Measurements from ENCODE around the gene ATXN1.

The ATXN1 gene

DNA sequence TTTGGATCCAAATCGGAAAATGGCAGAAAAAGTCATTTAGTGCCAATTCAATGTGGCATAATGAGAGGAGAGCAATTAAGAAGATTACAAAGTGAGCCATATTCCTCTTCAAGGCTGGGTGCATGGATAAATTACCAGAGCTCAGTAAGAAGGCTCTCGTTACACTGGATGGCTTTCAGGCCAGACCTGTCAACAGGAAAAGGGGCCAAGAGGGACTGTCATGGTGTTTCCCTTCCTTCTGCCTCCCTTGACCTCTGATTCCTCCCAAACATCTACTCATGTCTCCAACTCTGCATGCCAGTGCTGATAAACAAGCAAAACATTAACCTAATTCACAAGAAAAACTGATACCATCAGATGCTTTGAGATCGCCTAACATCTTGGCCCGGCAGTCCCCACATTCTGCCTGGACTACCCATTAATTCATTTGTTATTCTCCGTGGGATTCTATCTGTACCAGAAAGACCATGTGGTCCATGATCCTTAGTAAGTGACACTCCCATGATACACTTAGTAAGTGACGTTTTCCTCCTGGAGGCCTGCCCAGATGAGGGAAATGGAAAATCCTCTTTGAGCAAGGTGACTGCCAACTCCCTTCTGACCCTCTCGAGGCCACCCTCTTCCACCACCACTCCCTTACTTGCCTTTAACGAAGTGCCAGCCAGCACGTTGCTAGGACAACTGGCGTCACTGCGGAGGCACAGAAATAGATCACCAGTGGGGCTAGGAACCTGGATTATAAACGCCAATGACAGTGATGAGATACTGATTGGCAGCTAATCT, 283.7 kb downstream of the ATXN1 start:
- Histone ChIP-seq H2AFZ (ENCODE audit: low read length) (no peak overlapping the region), H2BK120ac (ENCODE audit: low read depth, low read length) (no peak overlapping the region), H3K23ac (ENCODE audit: low read depth, low read length, poor library complexity) (no peak overlapping the region), H4K91ac (ENCODE audit: low read depth, low read length, poor library complexity) (no peak overlapping the region), H2AK5ac (ENCODE audit: low read depth, low read length) (no peak overlapping the region), H3K9ac (ENCODE audit: low read depth, low read length, poor library complexity) (no peak overlapping the region), H3K36me3 (replicated peaks in 1 of 2; ENCODE audit: control insufficient read depth in 2 of 2, insufficient read depth in 2 of 2, low read length in 2 of 2) (no peaks in the 10 kb centered on the region), H2BK15ac (ENCODE audit: low read length) (no peak overlapping the region), H2BK12ac (ENCODE audit: low read length) (no peak overlapping the region), H3K14ac (ENCODE audit: low read length) (no peak overlapping the region), H3K27me3 (ENCODE audit: control insufficient read depth in 3 of 3, insufficient read depth in 3 of 3, low read depth in 1 of 3, low read length in 3 of 3) (no peaks in the 10 kb centered on the region), H4K8ac (ENCODE audit: low read depth, low read length) (no peak overlapping the region), H2BK5ac (ENCODE audit: low read length) (no peak overlapping the region), H3K79me1 (ENCODE audit: low read depth, low read length) (no peaks in the 10 kb centered on the region), H3K9me3 (replicated peaks in 1 of 2; ENCODE audit: control insufficient read depth in 2 of 2, insufficient read depth in 1 of 2, low read depth in 1 of 2, low read length in 2 of 2) (peaks cover 0 to 3% of the 10 kb centered on the region in 2 donors), H3K18ac (ENCODE audit: low read length) (no peak overlapping the region), H3K4me2 (ENCODE audit: insufficient read depth, low read length, poor library complexity, severe bottlenecking) (no peak overlapping the region), H3K27ac (replicated peaks; ENCODE audit: low read length) (no peak overlapping the region), H3K4me1 (ENCODE audit: control insufficient read depth in 2 of 2, insufficient read depth in 1 of 2, low read depth in 1 of 2, low read length in 2 of 2) (peaks cover 0 to 2% of the 10 kb centered on the region in 2 donors), H3K4ac (ENCODE audit: low read length) (no peak overlapping the region), H3K4me3 (ENCODE audit: low read length in 2 of 2) (no peak overlapping the region)
- DNase-seq (ENCODE audit: low spot score) = no peak
- no CpG with 5 or more reads among the region's 12 CpGs for WGBS, 2 donors (ENCODE audit: extremely low coverage in 2 of 2, insufficient read length in 2 of 2, insufficient replicate concordance in 1 of 2)

DNA sequence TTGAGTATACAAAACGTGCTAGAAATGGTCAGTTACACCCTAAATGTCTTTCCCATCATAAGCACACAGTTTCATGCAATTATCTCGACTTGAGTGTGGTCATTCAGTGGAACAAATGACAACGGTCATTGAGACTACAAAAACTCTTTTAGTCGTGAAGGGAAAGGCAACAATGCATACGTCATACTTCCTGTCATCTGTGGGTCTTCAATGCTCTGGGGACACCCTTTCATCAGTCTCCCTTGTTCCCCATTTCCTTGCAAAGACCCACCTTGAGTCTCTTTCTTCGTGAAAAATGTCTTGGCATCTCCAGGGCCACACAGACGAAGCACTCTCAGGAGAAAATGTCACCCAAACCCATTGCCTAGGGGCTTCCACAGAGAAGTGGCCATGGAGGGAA, 284.4 kb downstream of the ATXN1 start:
- Histone ChIP-seq H3K4ac (ENCODE audit: low read length) (no peak overlapping the region), H2BK12ac (ENCODE audit: low read length) (no peak overlapping the region), H2AK5ac (ENCODE audit: low read depth, low read length) (no peak overlapping the region), H3K27me3 (ENCODE audit: control insufficient read depth in 3 of 3, insufficient read depth in 3 of 3, low read depth in 1 of 3, low read length in 3 of 3) (no peaks in the 10 kb centered on the region), H2BK120ac (ENCODE audit: low read depth, low read length) (no peak overlapping the region), H3K36me3 (replicated peaks in 1 of 2; ENCODE audit: control insufficient read depth in 2 of 2, insufficient read depth in 2 of 2, low read length in 2 of 2) (no peaks in the 10 kb centered on the region), H3K4me1 (ENCODE audit: control insufficient read depth in 2 of 2, insufficient read depth in 1 of 2, low read depth in 1 of 2, low read length in 2 of 2) (no peaks in the 10 kb centered on the region), H2BK5ac (ENCODE audit: low read length) (no peak overlapping the region), H3K18ac (ENCODE audit: low read length) (no peak overlapping the region), H3K4me3 (ENCODE audit: low read length in 2 of 2) (no peak overlapping the region), H2BK15ac (ENCODE audit: low read length) (no peak overlapping the region), H3K9me3 (replicated peaks in 1 of 2; ENCODE audit: control insufficient read depth in 2 of 2, insufficient read depth in 1 of 2, low read depth in 1 of 2, low read length in 2 of 2) (peaks cover 0 to 3% of the 10 kb centered on the region in 2 donors), H2AFZ (ENCODE audit: low read length) (no peak overlapping the region), H3K23ac (ENCODE audit: low read depth, low read length, poor library complexity) (no peak overlapping the region), H4K91ac (ENCODE audit: low read depth, low read length, poor library complexity) (no peak overlapping the region), H3K9ac (ENCODE audit: low read depth, low read length, poor library complexity) (no peak overlapping the region), H3K14ac (ENCODE audit: low read length) (no peak overlapping the region), H3K27ac (replicated peaks; ENCODE audit: low read length) (no peak overlapping the region), H4K8ac (ENCODE audit: low read depth, low read length) (no peak overlapping the region), H3K4me2 (ENCODE audit: insufficient read depth, low read length, poor library complexity, severe bottlenecking) (no peak overlapping the region), H3K79me1 (ENCODE audit: low read depth, low read length) (no peaks in the 10 kb centered on the region)
- WGBS, 2 donors (ENCODE audit: extremely low coverage in 2 of 2, insufficient read length in 2 of 2, insufficient replicate concordance in 1 of 2) = no CpG with 5 or more reads among the region's 7 CpGs
- no peak for DNase-seq (ENCODE audit: low spot score)

DNA sequence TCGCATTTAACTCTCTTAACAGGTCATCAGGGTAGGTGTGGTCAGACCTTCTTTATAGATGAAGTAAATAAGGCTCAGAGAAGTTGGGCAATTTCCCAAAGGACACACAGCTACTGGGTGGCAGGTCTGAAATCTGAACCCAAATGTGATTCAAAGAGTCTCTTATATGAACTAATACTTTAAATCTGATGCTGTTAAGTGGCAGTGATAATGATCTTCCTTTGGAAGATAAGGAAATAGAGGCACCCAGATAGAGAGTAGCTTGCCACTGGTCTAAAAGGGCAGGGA, 285.8 kb downstream of the ATXN1 start:
- Histone ChIP-seq H3K4me2 (ENCODE audit: insufficient read depth, low read length, poor library complexity, severe bottlenecking) (no peak overlapping the region), H3K79me1 (ENCODE audit: low read depth, low read length) (no peaks in the 10 kb centered on the region), H2BK120ac (ENCODE audit: low read depth, low read length) (no peak overlapping the region), H4K8ac (ENCODE audit: low read depth, low read length) (no peak overlapping the region), H2BK12ac (ENCODE audit: low read length) (no peak overlapping the region), H4K91ac (ENCODE audit: low read depth, low read length, poor library complexity) (no peak overlapping the region), H2AFZ (ENCODE audit: low read length) (no peak overlapping the region), H3K4ac (ENCODE audit: low read length) (no peak overlapping the region), H3K14ac (ENCODE audit: low read length) (no peak overlapping the region), H3K27me3 (ENCODE audit: control insufficient read depth in 3 of 3, insufficient read depth in 3 of 3, low read depth in 1 of 3, low read length in 3 of 3) (no peaks in the 10 kb centered on the region), H3K23ac (ENCODE audit: low read depth, low read length, poor library complexity) (no peak overlapping the region), H2BK5ac (ENCODE audit: low read length) (no peak overlapping the region), H3K18ac (ENCODE audit: low read length) (no peak overlapping the region), H3K9me3 (replicated peaks in 1 of 2; ENCODE audit: control insufficient read depth in 2 of 2, insufficient read depth in 1 of 2, low read depth in 1 of 2, low read length in 2 of 2) (peaks cover 0 to 3% of the 10 kb centered on the region in 2 donors), H3K36me3 (replicated peaks in 1 of 2; ENCODE audit: control insufficient read depth in 2 of 2, insufficient read depth in 2 of 2, low read length in 2 of 2) (no peaks in the 10 kb centered on the region), H2AK5ac (ENCODE audit: low read depth, low read length) (no peak overlapping the region), H3K4me3 (ENCODE audit: low read length in 2 of 2) (no peak overlapping the region), H3K27ac (replicated peaks; ENCODE audit: low read length) (no peak overlapping the region), H2BK15ac (ENCODE audit: low read length) (no peak overlapping the region), H3K9ac (ENCODE audit: low read depth, low read length, poor library complexity) (no peak overlapping the region), H3K4me1 (ENCODE audit: control insufficient read depth in 2 of 2, insufficient read depth in 1 of 2, low read depth in 1 of 2, low read length in 2 of 2) (peaks cover 0 to 2% of the 10 kb centered on the region in 2 donors)
- DNase-seq (ENCODE audit: low spot score) = no peak
- WGBS, 2 donors (ENCODE audit: extremely low coverage in 2 of 2, insufficient read length in 2 of 2, insufficient replicate concordance in 1 of 2) = no CpG with 5 or more reads among the region's 1 CpG

DNA sequence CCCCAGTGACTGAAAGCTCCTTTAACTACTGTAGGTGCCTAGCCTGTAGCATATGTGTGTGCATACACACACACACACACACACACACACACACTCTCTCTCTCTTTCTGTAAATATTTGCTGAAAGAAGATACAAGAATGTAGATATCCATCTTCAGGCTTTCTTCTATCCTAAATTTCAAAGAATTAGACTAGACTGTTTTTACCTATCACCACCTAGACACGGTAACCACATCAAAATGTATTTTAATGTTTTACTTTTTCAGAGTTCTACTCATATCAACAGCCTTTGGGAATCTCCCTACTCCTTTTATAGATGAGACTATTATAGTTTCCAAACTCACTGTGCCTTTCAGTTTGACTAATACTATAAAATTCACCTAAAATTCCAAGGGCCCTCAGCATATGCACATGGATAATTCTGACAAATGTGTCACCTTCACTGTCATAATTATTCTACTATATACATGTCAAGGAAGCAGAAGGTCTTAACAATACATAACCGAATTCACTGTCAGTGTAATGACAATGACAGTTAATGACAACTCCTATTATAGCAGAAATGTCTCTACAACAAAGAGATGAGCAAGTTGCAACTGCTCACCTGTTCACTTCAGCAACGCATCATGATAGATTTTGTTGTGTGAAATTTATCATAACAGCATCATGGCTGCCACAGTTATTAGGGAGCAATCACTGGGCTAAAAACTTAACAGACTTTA, 286.3 kb downstream of the ATXN1 start:
- Histone ChIP-seq H2BK15ac (ENCODE audit: low read length) (no peak overlapping the region), H3K9me3 (replicated peaks in 1 of 2; ENCODE audit: control insufficient read depth in 2 of 2, insufficient read depth in 1 of 2, low read depth in 1 of 2, low read length in 2 of 2) (peaks cover 0 to 3% of the 10 kb centered on the region in 2 donors), H3K23ac (ENCODE audit: low read depth, low read length, poor library complexity) (no peak overlapping the region), H3K4me3 (ENCODE audit: low read length in 2 of 2) (no peak overlapping the region), H2AFZ (ENCODE audit: low read length) (no peak overlapping the region), H3K27ac (replicated peaks; ENCODE audit: low read length) (no peak overlapping the region), H3K4me2 (ENCODE audit: insufficient read depth, low read length, poor library complexity, severe bottlenecking) (no peak overlapping the region), H3K4me1 (ENCODE audit: control insufficient read depth in 2 of 2, insufficient read depth in 1 of 2, low read depth in 1 of 2, low read length in 2 of 2) (peaks cover 0 to 2% of the 10 kb centered on the region in 2 donors), H2BK120ac (ENCODE audit: low read depth, low read length) (no peak overlapping the region), H3K9ac (ENCODE audit: low read depth, low read length, poor library complexity) (no peak overlapping the region), H3K79me1 (ENCODE audit: low read depth, low read length) (no peaks in the 10 kb centered on the region), H4K8ac (ENCODE audit: low read depth, low read length) (no peak overlapping the region), H3K18ac (ENCODE audit: low read length) (no peak overlapping the region), H3K4ac (ENCODE audit: low read length) (no peak overlapping the region), H4K91ac (ENCODE audit: low read depth, low read length, poor library complexity) (no peak overlapping the region), H2AK5ac (ENCODE audit: low read depth, low read length) (no peak overlapping the region), H3K14ac (ENCODE audit: low read length) (no peak overlapping the region), H2BK12ac (ENCODE audit: low read length) (no peak overlapping the region), H3K27me3 (ENCODE audit: control insufficient read depth in 3 of 3, insufficient read depth in 3 of 3, low read depth in 1 of 3, low read length in 3 of 3) (no peaks in the 10 kb centered on the region), H2BK5ac (ENCODE audit: low read length) (no peak overlapping the region), H3K36me3 (replicated peaks in 1 of 2; ENCODE audit: control insufficient read depth in 2 of 2, insufficient read depth in 2 of 2, low read length in 2 of 2) (no peaks in the 10 kb centered on the region)
- DNase-seq (ENCODE audit: low spot score) = no peak
- WGBS, 2 donors (ENCODE audit: extremely low coverage in 2 of 2, insufficient read length in 2 of 2, insufficient replicate concordance in 1 of 2) = no CpG with 5 or more reads among the region's 3 CpGs
